ENCODE results near the gene CPHXL2. TPM values are rescaled to one million over a fixed set of nuclear protein-coding genes. Genes with fewer than 3 reads are reported as not detected.

CPHXL2 gene
- total RNA-seq, 1 donor from 2014 or later: not detected

DNA sequence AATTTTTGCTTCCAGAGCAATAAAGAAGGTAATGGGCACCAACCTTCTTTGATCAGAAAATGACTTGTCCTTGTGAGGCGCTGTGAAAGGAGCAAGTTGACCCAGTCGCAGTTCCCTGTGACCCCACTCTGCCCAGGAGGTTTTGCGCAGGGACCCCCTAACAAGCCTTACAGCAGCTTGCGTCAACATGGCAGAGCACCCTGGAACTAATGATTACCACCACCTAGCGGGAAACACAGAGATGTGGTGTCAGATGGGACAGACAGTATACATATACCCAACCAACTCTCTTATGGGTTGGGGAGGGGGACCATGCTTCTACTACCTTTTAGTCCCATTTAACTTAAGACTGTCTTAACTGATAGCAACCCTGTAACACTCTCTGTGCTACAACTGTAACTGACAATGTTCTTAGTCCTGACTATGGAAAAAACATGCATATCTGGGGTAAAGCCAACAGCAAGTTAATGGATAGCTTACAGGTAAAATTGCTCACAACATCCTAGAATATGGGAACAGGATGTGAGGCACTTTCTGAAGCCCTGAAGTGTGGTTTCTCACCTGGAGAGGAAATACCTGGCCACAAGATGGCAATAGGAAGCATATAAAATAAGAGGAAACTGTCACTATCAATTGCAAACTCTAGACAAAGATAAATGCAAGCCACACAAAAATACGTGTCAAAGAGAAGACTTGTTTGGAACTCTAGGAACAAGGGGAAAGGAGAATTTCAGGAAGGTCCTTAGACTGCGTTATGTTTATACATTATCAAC lies 32.4 kb downstream of the CPHXL2 start:
- Histone ChIP-seq H3K36me3 (peaks cover 5% of the 10 kb centered on the region), H3K4me3 (no peak overlapping the region), H3K9me3 (ENCODE audit: low read depth) (no peaks in the 10 kb centered on the region), H2AFZ (replicated peaks) (no peak overlapping the region), H3K27ac (no peak overlapping the region), H3K27me3 (no peaks in the 10 kb centered on the region), H3K4me2 (no peak overlapping the region), H3K9ac (no peak overlapping the region), H3F3A (ENCODE audit: low read depth) (peaks cover 13% of the 10 kb centered on the region), H4K20me1 (ENCODE audit: low read depth) (no peaks in the 10 kb centered on the region), H3K79me2 (ENCODE audit: low read depth) (peaks cover 67% of the 10 kb centered on the region), H3K4me1 (peaks cover 3% of the 10 kb centered on the region)
- TF ChIP-seq, protein P1, sequence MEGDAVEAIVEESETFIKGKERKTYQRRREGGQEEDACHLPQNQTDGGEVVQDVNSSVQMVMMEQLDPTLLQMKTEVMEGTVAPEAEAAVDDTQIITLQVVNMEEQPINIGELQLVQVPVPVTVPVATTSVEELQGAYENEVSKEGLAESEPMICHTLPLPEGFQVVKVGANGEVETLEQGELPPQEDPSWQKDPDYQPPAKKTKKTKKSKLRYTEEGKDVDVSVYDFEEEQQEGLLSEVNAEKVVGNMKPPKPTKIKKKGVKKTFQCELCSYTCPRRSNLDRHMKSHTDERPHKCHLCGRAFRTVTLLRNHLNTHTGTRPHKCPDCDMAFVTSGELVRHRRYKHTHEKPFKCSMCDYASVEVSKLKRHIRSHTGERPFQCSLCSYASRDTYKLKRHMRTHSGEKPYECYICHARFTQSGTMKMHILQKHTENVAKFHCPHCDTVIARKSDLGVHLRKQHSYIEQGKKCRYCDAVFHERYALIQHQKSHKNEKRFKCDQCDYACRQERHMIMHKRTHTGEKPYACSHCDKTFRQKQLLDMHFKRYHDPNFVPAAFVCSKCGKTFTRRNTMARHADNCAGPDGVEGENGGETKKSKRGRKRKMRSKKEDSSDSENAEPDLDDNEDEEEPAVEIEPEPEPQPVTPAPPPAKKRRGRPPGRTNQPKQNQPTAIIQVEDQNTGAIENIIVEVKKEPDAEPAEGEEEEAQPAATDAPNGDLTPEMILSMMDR (IDR thresholded peaks at IDR 0.05): no peak
- TF ChIP-seq EZH2phosphoT487 (IDR thresholded peaks at IDR 0.05) (no peak), EZH2 (IDR thresholded peaks at IDR 0.05) (no peak)
- Mint-ChIP-seq H3K4me3 (peak overlapping the region; percentile 27), H3K36me3 (peaks cover 21% of the 10 kb centered on the region), H3K9me3 (no peaks in the 10 kb centered on the region), H3K27me3 (ENCODE audit: insufficient read depth, low read depth) (peaks cover 5% of the 10 kb centered on the region), H3K4me1 (peaks cover 19% of the 10 kb centered on the region), H3K27ac (no peak overlapping the region)
- no peak for DNase-seq (ENCODE audit: low spot score)

GRCh38 chr16:75640598-75640997 lies 36.2 kb downstream of the CPHXL2 start:
- H3K4me3 Mint-ChIP-seq: no peak overlapping the region
- Histone ChIP-seq H3K27ac (no peak overlapping the region), H4K20me1 (ENCODE audit: low read depth) (no peaks in the 10 kb centered on the region), H3K79me2 (ENCODE audit: low read depth) (peaks cover 34% of the 10 kb centered on the region), H2AFZ (replicated peaks) (no peak overlapping the region), H3K9ac (no peak overlapping the region), H3K4me1 (no peaks in the 10 kb centered on the region), H3K4me3 (no peak overlapping the region), H3K9me3 (ENCODE audit: low read depth) (no peaks in the 10 kb centered on the region), H3F3A (ENCODE audit: low read depth) (no peaks in the 10 kb centered on the region), H3K36me3 (peaks cover 9% of the 10 kb centered on the region), H3K27me3 (no peaks in the 10 kb centered on the region), H3K4me2 (no peak overlapping the region)
- no peak for DNase-seq (ENCODE audit: low spot score)
- TF ChIP-seq EZH2phosphoT487 (IDR thresholded peaks at IDR 0.05): no peak
- TF ChIP-seq, protein P1 (IDR thresholded peaks at IDR 0.05): no peak
- no peak for TF ChIP-seq EZH2 (IDR thresholded peaks at IDR 0.05)
- H3K27ac Mint-ChIP-seq: no peak overlapping the region
- H3K27me3 Mint-ChIP-seq (ENCODE audit: insufficient read depth, low read depth): no peaks in the 10 kb centered on the region
- peaks cover 31% of the 10 kb centered on the region for H3K36me3 Mint-ChIP-seq
- peaks cover 9% of the 10 kb centered on the region for H3K4me1 Mint-ChIP-seq
- no peaks in the 10 kb centered on the region for H3K9me3 Mint-ChIP-seq

GRCh38 chr16:75635036-75635435 lies 41.8 kb downstream of the CPHXL2 start:
- no peaks in the 10 kb centered on the region for H3K4me1 Mint-ChIP-seq
- peaks cover 23% of the 10 kb centered on the region for H3K36me3 ChIP-seq
- H3F3A ChIP-seq (ENCODE audit: low read depth): no peaks in the 10 kb centered on the region
- no peaks in the 10 kb centered on the region for H3K9me3 Mint-ChIP-seq
- no peaks in the 10 kb centered on the region for H3K27me3 Mint-ChIP-seq (ENCODE audit: insufficient read depth, low read depth)
- no peaks in the 10 kb centered on the region for H3K4me1 ChIP-seq
- TF ChIP-seq EZH2 (IDR thresholded peaks at IDR 0.05) (no peak), EZH2phosphoT487 (IDR thresholded peaks at IDR 0.05) (no peak)
- TF ChIP-seq, protein P1 (IDR thresholded peaks at IDR 0.05): no peak
- H3K79me2 ChIP-seq (ENCODE audit: low read depth): no peaks in the 10 kb centered on the region
- no peak overlapping the region for H3K27ac Mint-ChIP-seq
- H3K27ac ChIP-seq: no peak overlapping the region
- no peak overlapping the region for H3K4me2 ChIP-seq
- H2AFZ ChIP-seq (replicated peaks): no peak overlapping the region
- no peak overlapping the region for H3K9ac ChIP-seq
- no peak overlapping the region for H3K4me3 ChIP-seq
- H4K20me1 ChIP-seq (ENCODE audit: low read depth): no peaks in the 10 kb centered on the region
- H3K36me3 Mint-ChIP-seq: peaks cover 36% of the 10 kb centered on the region
- DNase-seq (ENCODE audit: low spot score): no peak
- no peak overlapping the region for H3K4me3 Mint-ChIP-seq
- no peaks in the 10 kb centered on the region for H3K9me3 ChIP-seq (ENCODE audit: low read depth)
- no peaks in the 10 kb centered on the region for H3K27me3 ChIP-seq
